ENCODE results near the gene DBH. TPM values are rescaled to one million over a fixed set of nuclear protein-coding genes. Genes with fewer than 3 reads are reported as not detected.

The DBH gene
- total and polyA plus RNA-seq, 2 donors from 2014 or later: 0.39 TPM; not detected in 1

DNA sequence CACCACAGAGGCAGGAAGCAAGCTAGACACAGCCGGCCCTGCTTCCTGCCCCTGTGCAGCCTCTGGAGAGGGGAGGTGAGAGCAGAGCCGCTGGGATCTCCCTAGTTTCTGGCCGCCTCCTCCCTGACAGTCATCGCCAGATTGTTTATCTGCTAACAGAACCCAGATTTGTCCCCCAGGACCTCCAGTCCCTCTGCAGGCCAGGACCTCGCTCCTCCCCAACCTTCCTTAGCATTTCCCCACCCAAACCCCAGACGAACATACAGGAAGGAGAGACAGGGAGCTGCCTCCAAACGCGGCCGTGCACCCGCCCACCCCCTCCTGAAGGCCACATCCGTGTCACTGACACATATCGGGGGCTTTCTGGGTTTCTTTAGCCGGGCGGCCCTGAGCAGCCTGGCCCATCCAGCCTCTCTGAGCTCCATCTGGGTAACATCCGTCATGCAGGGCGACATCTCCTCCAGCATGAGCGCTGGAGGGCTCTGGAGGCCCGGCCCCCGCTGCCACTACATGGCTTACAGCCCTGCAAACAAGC lies 47.5 kb downstream of the DBH start:
- TF ChIP-seq, protein P1, sequence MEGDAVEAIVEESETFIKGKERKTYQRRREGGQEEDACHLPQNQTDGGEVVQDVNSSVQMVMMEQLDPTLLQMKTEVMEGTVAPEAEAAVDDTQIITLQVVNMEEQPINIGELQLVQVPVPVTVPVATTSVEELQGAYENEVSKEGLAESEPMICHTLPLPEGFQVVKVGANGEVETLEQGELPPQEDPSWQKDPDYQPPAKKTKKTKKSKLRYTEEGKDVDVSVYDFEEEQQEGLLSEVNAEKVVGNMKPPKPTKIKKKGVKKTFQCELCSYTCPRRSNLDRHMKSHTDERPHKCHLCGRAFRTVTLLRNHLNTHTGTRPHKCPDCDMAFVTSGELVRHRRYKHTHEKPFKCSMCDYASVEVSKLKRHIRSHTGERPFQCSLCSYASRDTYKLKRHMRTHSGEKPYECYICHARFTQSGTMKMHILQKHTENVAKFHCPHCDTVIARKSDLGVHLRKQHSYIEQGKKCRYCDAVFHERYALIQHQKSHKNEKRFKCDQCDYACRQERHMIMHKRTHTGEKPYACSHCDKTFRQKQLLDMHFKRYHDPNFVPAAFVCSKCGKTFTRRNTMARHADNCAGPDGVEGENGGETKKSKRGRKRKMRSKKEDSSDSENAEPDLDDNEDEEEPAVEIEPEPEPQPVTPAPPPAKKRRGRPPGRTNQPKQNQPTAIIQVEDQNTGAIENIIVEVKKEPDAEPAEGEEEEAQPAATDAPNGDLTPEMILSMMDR (IDR thresholded peaks at IDR 0.05; ENCODE audit: borderline replicate concordance, extremely low read depth, insufficient read depth): no peak
- peaks cover 0 to 8% (median 0%) of the 10 kb centered on the region in 3 donors for H3K4me1 ChIP-seq (ENCODE audit: control insufficient read depth in 2 of 3, insufficient read depth in 2 of 3, low read depth in 1 of 3, low read length in 3 of 3)
- no peaks in the 10 kb centered on the region for H3K27me3 ChIP-seq (ENCODE audit: control insufficient read depth, insufficient read depth, low read length)
- no peaks in the 10 kb centered on the region for H3K9me3 ChIP-seq (ENCODE audit: control insufficient read depth in 2 of 3, insufficient read depth in 1 of 3, low read length in 3 of 3)
- no peak overlapping the region for H3K9ac ChIP-seq (ENCODE audit: low read length in 3 of 3)
- H3K36me3 ChIP-seq (ENCODE audit: control insufficient read depth in 2 of 3, insufficient read depth in 3 of 3, low read length in 3 of 3): no peaks in the 10 kb centered on the region
- intact Hi-C loops (cut with DNase I): no loop called here
- no peak overlapping the region for H3K4me3 ChIP-seq (ENCODE audit: low read length in 3 of 3)
- peak overlapping the region; percentile 45 to 69 for H3K27ac ChIP-seq (ENCODE audit: low read depth in 2 of 2, low read length in 2 of 2)
- FAIRE-seq (no peak), DNase-seq (peak in 3 of 5 donors; percentile 38 to 82 (median 69))

- H3K4me3 ChIP-seq (ENCODE audit: low read length in 3 of 3): no peak overlapping the region
- FAIRE-seq: no peak
- H3K36me3 ChIP-seq (ENCODE audit: control insufficient read depth in 2 of 3, insufficient read depth in 3 of 3, low read length in 3 of 3): no peaks in the 10 kb centered on the region
- DNase-seq: peak in 1 of 5 donors; percentile 65
- H3K27ac ChIP-seq (ENCODE audit: low read depth in 2 of 2, low read length in 2 of 2): peak overlapping the region; percentile 45 to 69
- H3K4me1 ChIP-seq (ENCODE audit: control insufficient read depth in 2 of 3, insufficient read depth in 2 of 3, low read depth in 1 of 3, low read length in 3 of 3): peaks cover 0 to 8% (median 0%) of the 10 kb centered on the region in 3 donors
- no peaks in the 10 kb centered on the region for H3K27me3 ChIP-seq (ENCODE audit: control insufficient read depth, insufficient read depth, low read length)
- H3K9ac ChIP-seq (ENCODE audit: low read length in 3 of 3): no peak overlapping the region
- no peaks in the 10 kb centered on the region for H3K9me3 ChIP-seq (ENCODE audit: control insufficient read depth in 2 of 3, insufficient read depth in 1 of 3, low read length in 3 of 3)
- TF ChIP-seq, protein P1 (IDR thresholded peaks at IDR 0.05; ENCODE audit: borderline replicate concordance, extremely low read depth, insufficient read depth): no peak
- intact Hi-C loops (cut with DNase I): no loop called here
These were observed 48.2 kb downstream of the DBH start for GRCh38 chr9:133684121-133684935.

GRCh38 chr9:133684936-133685361 lies 48.8 kb downstream of the DBH start:
- Histone ChIP-seq H3K4me3 (ENCODE audit: low read length in 3 of 3) (no peak overlapping the region), H3K9me3 (ENCODE audit: control insufficient read depth in 2 of 3, insufficient read depth in 1 of 3, low read length in 3 of 3) (no peaks in the 10 kb centered on the region), H3K27me3 (ENCODE audit: control insufficient read depth, insufficient read depth, low read length) (no peaks in the 10 kb centered on the region), H3K4me1 (ENCODE audit: control insufficient read depth in 2 of 3, insufficient read depth in 2 of 3, low read depth in 1 of 3, low read length in 3 of 3) (peaks cover 0 to 8% (median 0%) of the 10 kb centered on the region in 3 donors), H3K27ac (ENCODE audit: low read depth in 2 of 2, low read length in 2 of 2) (no peak overlapping the region), H3K9ac (ENCODE audit: low read length in 3 of 3) (no peak overlapping the region), H3K36me3 (ENCODE audit: control insufficient read depth in 2 of 3, insufficient read depth in 3 of 3, low read length in 3 of 3) (peaks cover 0 to 6% (median 0%) of the 10 kb centered on the region in 3 donors)
- DNase-seq: peak in 1 of 5 donors; percentile 66
- no peak for FAIRE-seq
- intact Hi-C loops (cut with DNase I): no loop called here
- TF ChIP-seq, protein P1 (IDR thresholded peaks at IDR 0.05; ENCODE audit: borderline replicate concordance, extremely low read depth, insufficient read depth): no peak

Measured in kidney (tissue), 14 donors.